ENCODE data around the gene SELENOV.

Gene SELENOV

GRCh38 chr19:39499932-39500331, 15.0 kb upstream of the SELENOV start:
- H3K27me3 ChIP-seq (ENCODE audit: insufficient read depth, low read length, poor library complexity, severe bottlenecking), result no peaks in the 10 kb centered on the region

GRCh38 chr19:39500543-39500942, 14.4 kb upstream of the SELENOV start:
- no peaks in the 10 kb centered on the region for H3F3A ChIP-seq (ENCODE audit: low read depth)
- TF ChIP-seq EZH2phosphoT487 (IDR thresholded peaks at IDR 0.05; ENCODE audit: borderline replicate concordance) (no peak), CTCF (conservative IDR thresholded peaks at IDR 0.05; ENCODE audit: low read length) (no peak)

More at GRCh38 chr19:39499932-39500331, 15.0 kb upstream of the SELENOV start:
- Histone ChIP-seq H3K9me3 (ENCODE audit: insufficient read depth, low read depth, low read length) (no peaks in the 10 kb centered on the region), H3K9ac (ENCODE audit: low read depth, low read length, poor library complexity, severe bottlenecking) (no peak overlapping the region), H3K4me3 (ENCODE audit: low read length, poor library complexity, severe bottlenecking) (no peak overlapping the region), H2AFZ (ENCODE audit: low read length) (no peak overlapping the region), H3K79me2 (ENCODE audit: insufficient read depth, low read length) (no peaks in the 10 kb centered on the region), H4K20me1 (ENCODE audit: insufficient read depth, low read length, poor library complexity, severe bottlenecking) (no peaks in the 10 kb centered on the region), H3K36me3 (ENCODE audit: insufficient read depth, low read length) (no peaks in the 10 kb centered on the region), H3K4me2 (ENCODE audit: low read depth, low read length, poor library complexity, severe bottlenecking) (no peak overlapping the region), H3F3A (ENCODE audit: low read depth) (no peaks in the 10 kb centered on the region), H3K4me1 (ENCODE audit: insufficient read depth, low read length, poor library complexity, severe bottlenecking) (peaks cover 7% of the 10 kb centered on the region), H3K9me2 (replicated peaks; ENCODE audit: low read depth, low read length) (no peaks in the 10 kb centered on the region)
- TF ChIP-seq EZH2phosphoT487 (IDR thresholded peaks at IDR 0.05; ENCODE audit: borderline replicate concordance), result no peak
- TF ChIP-seq CTCF (conservative IDR thresholded peaks at IDR 0.05; ENCODE audit: low read length), result no peak

GRCh38 chr19:39501340-39501739, 13.6 kb upstream of the SELENOV start:
- no peaks in the 10 kb centered on the region for H3K9me2 ChIP-seq (replicated peaks; ENCODE audit: low read depth, low read length)
- no peaks in the 10 kb centered on the region for H3F3A ChIP-seq (ENCODE audit: low read depth)
- H3K4me2 ChIP-seq (ENCODE audit: low read depth, low read length, poor library complexity, severe bottlenecking), result no peak overlapping the region
- no peak overlapping the region for H2AFZ ChIP-seq (ENCODE audit: low read length)
- H4K20me1 ChIP-seq (ENCODE audit: insufficient read depth, low read length, poor library complexity, severe bottlenecking), result no peaks in the 10 kb centered on the region
- peaks cover 7% of the 10 kb centered on the region for H3K4me1 ChIP-seq (ENCODE audit: insufficient read depth, low read length, poor library complexity, severe bottlenecking)
- H3K4me3 ChIP-seq (ENCODE audit: low read length, poor library complexity, severe bottlenecking), result no peak overlapping the region
- H3K9ac ChIP-seq (ENCODE audit: low read depth, low read length, poor library complexity, severe bottlenecking), result no peak overlapping the region
- no peaks in the 10 kb centered on the region for H3K27me3 ChIP-seq (ENCODE audit: insufficient read depth, low read length, poor library complexity, severe bottlenecking)
- H3K79me2 ChIP-seq (ENCODE audit: insufficient read depth, low read length), result no peaks in the 10 kb centered on the region
- H3K36me3 ChIP-seq (ENCODE audit: insufficient read depth, low read length), result no peaks in the 10 kb centered on the region
- TF ChIP-seq CTCF (conservative IDR thresholded peaks at IDR 0.05; ENCODE audit: low read length) (no peak), EZH2phosphoT487 (IDR thresholded peaks at IDR 0.05; ENCODE audit: borderline replicate concordance) (no peak)
- H3K9me3 ChIP-seq (ENCODE audit: insufficient read depth, low read depth, low read length), result no peaks in the 10 kb centered on the region

More at GRCh38 chr19:39500543-39500942, 14.4 kb upstream of the SELENOV start:
- Histone ChIP-seq H3K9me2 (replicated peaks; ENCODE audit: low read depth, low read length) (no peaks in the 10 kb centered on the region), H3K27me3 (ENCODE audit: insufficient read depth, low read length, poor library complexity, severe bottlenecking) (no peaks in the 10 kb centered on the region), H3K79me2 (ENCODE audit: insufficient read depth, low read length) (no peaks in the 10 kb centered on the region), H3K4me3 (ENCODE audit: low read length, poor library complexity, severe bottlenecking) (no peak overlapping the region), H3K36me3 (ENCODE audit: insufficient read depth, low read length) (no peaks in the 10 kb centered on the region), H3K4me2 (ENCODE audit: low read depth, low read length, poor library complexity, severe bottlenecking) (no peak overlapping the region), H3K4me1 (ENCODE audit: insufficient read depth, low read length, poor library complexity, severe bottlenecking) (peaks cover 7% of the 10 kb centered on the region), H3K9me3 (ENCODE audit: insufficient read depth, low read depth, low read length) (no peaks in the 10 kb centered on the region), H2AFZ (ENCODE audit: low read length) (no peak overlapping the region), H3K9ac (ENCODE audit: low read depth, low read length, poor library complexity, severe bottlenecking) (no peak overlapping the region), H4K20me1 (ENCODE audit: insufficient read depth, low read length, poor library complexity, severe bottlenecking) (no peaks in the 10 kb centered on the region)

All from Loucy (cell line).